HG03432 (cell line): ENCODE results near the gene CCDC171.

Experiments
- ATAC-seq: cut with Tn5 transposase; IDR thresholded peaks from one replicate; pipeline ENCODE4 v1.9.1; 2021; ENCODE audit warnings: mild to moderate bottlenecking, moderate library complexity; ENCODE audit not compliant: unreplicated experiment

CCDC171 gene

DNA sequence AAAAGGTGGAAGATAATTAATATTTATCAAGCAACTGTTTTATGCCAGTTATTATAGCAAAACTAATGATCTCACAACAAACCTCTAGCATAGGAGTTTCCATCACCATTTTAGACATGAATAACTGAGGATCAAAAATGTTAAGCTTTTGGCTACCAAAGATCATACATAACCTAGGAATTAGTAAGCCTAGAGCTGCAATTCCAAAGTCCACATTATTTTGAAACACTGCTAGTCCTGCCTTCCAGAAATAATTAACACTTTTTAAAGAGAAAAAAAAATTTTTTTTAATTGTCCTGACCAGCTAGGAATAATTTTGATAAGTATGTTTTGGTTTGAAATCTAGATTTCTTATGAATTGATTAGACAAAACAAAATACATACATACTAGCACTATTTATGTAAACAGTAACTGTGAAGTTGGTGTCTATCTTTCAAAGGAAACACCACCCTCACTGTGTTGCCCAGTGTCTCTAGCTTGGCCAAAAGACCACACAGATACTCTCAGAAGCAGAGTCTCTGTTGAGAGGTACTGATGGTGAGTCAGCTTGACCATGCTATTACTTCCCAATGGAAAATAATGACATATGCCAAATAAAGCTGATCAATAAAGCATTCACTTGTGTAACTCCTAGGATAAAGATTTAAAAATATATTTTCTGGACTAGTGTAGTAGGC is 422.4 kb downstream of the CCDC171 start:
- no peak for ATAC-seq

DNA sequence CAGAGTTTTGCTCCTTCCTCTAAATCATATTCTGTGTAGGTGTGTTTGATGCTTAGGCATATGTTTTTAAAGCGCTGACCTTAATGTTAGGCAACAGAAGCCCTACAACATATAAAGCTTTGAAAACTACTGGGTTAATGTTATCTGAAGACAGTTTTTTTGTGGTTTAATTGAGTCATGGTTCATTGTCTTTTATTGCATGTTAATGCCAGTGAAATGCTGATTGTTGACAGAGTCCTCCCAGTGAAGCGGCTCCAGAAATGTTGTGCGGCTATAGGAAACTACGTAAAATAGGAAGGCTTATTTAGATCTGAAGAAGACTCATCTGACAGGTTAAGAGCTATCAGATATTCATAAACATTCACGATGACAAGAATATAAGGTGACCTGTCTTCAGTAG is 424.6 kb downstream of the CCDC171 start:
- ATAC-seq = no peak

DNA sequence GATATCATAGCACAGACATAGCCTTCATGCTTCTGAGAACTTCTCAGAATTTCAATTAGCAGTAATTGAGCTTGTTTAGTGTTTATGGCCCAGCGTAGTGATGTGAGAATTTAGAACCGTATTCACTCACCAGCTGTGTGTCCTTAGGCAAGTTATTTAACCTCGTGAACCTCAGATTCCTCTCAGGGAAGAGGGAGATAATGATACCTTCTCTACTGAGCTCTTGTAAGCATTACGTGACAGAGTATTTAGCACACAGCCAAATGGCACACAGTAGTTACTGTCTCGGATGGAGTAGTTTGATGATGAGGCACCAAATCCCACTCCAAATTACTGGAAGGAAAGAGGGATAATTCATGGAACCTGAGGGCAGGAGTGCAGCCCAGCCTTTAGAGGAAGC is 429.3 kb downstream of the CCDC171 start:
- no peak for ATAC-seq

DNA sequence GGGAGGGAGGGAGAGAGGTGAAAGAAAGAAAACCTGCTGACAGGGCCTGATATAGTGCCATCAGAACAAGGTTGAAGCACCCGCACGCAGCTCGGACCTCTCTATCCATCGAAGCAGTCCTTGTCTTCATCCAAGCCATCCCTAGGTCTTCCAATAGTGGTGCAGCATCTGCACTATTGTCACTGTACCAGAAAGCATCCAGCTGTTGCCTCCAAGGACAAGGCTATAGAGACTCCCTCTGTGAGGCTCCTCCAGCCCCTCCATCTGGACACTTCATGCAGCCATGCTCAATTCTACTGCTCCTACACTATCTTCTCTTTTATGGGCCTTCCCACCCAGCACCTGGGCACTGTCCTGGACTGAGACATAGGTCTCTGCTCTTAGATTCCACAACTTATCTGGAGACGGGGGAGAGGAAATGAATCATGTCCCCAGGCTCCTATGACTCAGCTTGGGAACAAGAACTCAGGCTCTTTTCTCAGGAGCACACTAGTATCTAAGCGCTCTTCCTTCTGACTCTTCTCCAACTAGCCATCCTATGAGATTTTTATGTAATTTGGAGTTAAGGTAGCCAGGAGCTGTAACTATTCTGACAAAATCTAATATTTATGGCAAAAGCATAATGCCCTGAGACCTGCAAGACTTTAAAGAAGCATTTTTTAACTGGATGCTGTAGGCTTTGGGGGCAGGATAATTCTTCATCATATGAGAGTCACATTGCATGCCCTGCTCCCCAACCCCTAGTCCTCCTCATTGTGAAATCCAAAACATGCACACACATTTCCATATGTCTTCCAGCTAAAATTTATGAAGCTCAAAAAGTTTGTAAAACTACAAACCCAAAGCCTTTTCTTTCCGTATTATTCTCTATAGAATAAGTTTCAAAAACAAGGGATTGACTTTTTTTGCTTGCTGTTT is 446.8 kb downstream of the CCDC171 start:
- no peak for ATAC-seq

DNA sequence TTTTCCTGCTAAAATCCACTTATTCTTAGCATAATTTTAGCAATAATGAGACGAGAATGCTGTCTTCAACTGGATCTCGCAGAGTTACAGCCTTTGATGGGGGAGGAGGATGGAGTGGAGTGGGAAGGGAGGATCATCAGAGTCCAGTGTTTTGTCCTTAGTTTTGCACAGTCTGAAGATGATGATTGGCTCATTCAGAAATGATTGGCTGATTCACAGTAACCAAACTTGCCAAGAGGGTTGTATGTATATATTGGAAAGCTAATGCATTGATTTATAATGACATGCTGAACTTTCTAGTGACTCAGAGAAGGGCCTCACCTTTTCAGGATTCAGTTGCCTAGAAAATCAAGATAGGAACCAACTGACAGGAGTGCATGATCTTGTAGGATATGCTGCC is 448.0 kb downstream of the CCDC171 start:
- ATAC-seq = no peak

DNA sequence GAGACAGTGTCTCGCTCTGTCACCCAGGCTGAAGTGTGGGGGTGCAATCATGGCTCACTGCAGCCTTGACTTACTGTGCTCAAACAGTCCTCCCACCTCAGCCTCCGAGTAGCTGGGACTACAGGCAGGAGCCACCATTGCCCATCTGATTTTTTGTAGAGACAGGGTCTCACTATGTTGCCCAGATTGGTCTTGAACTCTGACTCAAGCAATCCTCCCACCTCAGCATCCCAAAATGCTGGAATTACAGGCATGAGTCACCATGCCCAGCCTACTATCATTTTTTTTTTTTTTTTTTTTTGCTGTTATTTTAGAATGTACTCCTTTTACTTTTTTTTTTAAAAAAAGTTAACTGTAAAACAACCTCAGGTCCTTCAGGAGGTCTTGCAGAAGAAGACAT is 449.0 kb downstream of the CCDC171 start:
- no peak for ATAC-seq

DNA sequence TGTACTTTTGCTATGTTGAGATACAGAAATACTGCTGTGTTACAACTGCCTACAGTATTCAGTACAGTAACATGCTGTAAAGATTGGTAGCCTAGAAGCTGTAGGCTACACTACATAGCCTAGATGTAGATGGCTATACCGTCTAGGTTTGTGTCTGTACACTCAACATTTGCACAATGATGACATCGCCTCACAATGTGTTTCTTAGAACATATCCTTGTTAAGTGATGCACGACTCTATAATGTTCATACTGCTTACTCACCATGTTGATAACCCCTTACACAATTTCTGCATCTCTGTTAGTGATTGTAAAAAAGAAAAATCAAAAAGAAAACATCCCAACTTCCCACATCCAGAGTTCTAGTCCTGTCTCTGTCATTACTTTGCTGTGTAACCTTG is 450.0 kb downstream of the CCDC171 start:
- ATAC-seq = no peak

DNA sequence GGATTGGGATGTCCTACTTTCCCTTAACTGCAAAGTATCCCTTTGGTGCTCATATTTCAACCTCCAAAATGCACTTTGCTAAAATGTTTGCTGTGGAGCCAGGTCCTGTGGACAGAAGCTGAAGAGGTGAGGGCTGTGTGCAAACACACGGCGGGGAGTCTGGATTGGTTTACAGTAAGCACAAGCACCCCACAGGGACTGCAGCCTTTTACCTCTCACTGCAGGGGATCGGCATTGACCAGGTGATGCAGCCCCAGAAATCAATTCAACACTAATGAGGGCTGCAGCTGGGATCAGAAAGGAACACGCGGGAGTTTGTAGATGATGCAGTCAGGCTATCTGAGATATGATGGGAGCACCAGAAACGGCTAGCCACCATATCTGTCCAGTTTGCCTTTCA is 450.9 kb downstream of the CCDC171 start:
- ATAC-seq = no peak

DNA sequence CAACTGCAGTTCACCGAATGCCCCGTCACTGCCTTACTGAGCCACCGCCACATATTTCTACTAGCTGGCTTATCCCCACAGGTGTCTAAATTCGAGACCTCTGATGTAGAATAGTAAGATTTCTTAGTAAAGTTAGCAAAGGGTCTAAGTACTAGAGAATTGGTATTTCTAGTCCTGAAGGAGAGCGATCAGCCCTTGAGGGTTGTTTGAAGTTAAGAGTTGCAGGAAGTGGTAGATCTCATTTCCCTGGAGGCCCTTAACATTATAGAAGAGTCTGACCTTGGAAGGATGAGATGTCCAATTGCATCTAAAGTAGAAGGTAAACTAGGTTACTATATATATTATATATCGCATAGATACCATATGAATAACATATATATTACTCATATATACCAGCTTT is 451.8 kb downstream of the CCDC171 start:
- ATAC-seq = no peak

DNA sequence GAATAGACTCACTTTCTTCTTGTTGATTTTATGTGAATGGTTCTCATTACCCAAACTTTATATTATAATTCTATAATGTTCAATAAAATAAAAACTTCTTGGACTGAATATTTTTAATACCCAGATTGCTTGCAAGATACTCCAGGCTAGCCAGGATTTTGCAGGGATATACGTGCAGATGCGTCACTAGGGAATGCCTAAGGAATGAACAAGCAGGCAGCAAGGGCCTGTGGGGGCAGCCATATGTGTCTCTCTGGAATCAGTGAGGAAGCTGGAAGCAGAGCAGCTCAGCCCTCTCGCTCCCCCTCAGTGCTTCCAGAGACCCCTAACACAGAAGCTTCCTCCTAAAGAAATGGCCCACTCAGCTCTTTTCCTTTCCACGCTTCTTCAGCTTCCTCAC is 457.4 kb downstream of the CCDC171 start:
- ATAC-seq = no peak

DNA sequence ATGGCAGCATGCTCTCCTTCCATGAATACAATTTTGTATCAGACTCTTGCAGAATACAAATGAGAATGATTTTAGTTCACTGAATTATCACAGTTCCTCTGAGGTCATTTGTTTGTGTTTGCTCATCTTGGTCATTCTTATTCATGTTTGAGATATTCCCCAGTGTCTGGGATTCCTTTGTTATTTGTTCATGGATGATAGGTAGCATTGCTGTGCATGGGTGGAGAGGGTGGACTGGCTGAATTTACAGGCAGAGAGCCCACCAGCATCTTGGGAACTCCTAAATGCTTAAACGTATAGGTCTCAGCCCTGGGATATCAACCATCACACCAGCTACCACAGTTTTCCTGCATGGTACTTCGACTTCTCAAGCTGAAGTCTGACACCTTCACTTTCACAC is 459.8 kb downstream of the CCDC171 start:
- ATAC-seq = no peak

DNA sequence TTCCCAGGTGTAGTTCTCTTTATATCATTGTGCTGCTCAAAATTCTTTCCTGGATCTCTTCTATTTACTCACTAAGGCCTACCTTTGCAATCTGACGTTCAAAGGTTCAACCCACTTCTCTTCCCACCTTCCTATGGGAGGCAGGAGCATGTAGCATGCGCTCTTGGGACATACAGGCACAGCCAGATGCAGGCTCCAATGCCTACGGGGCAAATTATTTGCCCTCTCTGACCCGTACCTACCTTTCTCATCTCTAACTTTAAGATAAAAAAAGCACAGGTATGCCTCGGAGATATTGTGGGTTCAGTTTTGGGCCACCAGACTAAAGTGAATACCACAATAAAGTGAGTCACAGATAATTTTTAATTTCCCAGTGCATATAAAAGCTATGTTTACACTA is 460.5 kb downstream of the CCDC171 start:
- no peak for ATAC-seq

DNA sequence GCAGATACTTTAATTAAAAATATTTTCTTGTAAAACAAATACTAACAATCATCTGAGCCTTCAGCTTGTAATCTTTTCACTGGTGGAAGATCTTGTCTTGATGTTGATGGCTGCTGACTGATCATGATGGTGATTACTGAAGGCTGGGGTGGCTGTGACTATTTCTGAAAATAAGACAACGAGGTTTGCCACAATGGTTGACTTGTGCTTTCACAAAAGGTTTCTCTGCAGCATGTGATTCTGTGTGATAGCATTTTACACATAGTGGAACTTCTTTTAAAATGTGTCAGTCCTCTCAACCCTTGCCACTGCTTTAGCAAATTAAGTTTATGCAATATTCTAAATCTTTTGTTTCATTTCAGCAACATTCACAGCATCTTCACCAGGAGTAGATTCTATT is 461.0 kb downstream of the CCDC171 start:
- no peak for ATAC-seq

DNA sequence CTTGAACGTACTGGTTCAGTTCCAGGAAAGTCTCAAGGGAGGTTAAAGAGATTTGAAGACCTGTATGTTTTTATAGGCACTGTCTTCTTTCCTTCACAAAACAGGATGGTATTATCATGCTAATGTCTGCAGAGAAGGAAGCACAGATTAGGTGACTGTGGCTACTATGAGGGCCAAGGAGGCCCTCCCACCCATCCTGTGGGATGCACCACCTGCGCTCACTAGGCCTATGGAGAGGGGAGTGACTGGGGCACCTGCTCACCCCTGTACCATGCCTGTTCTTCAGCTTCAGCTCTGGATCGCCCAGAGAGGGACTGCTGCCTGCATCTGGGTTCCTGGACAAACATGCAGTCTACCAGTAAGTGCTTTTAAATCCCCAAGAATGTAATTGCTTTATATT is 469.4 kb downstream of the CCDC171 start:
- no peak for ATAC-seq

DNA sequence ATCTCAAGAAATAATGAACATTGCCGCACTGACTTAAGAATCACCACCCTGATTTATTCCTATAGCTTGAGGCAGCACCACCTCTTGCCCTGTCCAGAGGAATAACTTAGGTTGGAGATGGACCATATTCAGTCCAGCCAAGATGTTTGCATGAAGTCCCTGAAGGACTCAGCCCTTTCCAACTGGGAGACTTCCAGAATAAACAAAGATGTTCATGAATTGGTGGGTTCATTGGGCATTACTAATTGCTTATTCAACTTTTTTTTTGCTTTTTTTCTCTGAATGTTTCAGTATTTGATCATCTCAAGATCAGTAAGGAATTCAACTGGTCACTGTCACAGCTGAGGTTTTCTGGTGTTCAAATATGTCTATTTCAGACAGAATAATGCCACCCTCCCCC is 470.6 kb downstream of the CCDC171 start:
- no peak for ATAC-seq
